HepG2 (cell line): Measurements from ENCODE around the gene EPHX1. TPM values are rescaled to one million over a fixed set of nuclear protein-coding genes. Genes with fewer than 3 reads are reported as not detected.

ENCODE experiments used
- CBX1 ChIP-seq: IDR thresholded peaks from one replicate; pipeline ENCODE4 v1.6.1; 2016; ENCODE audit warnings: antibody characterized with exemption, low read depth
- CEBPG ChIP-seq: IDR thresholded peaks from 2 replicates; pipeline ENCODE4 v1.6.1; 2016
- JDP2 ChIP-seq: sonication (generic); formaldehyde crosslinking; IDR thresholded peaks from 2 replicates; pipeline ENCODE4 v1.8.1; 2022; ENCODE audit warnings: missing genetic modification reagents, borderline replicate concordance
- MTF2 ChIP-seq: sonication (generic); formaldehyde crosslinking; IDR thresholded peaks from 2 replicates; pipeline ENCODE4 v1.5.0; 2020; ENCODE audit warnings: missing genetic modification reagents, borderline replicate concordance
- RFX1 ChIP-seq: fragments of 450-650 bp; IDR thresholded peaks from 2 replicates; pipeline ENCODE4 v1.6.1; 2017
- RFXANK ChIP-seq: IDR thresholded peaks from 2 replicates; pipeline ENCODE4 v1.6.1; 2016
- ZBTB40 ChIP-seq, 2 experiments: fragments of 450-650 bp in 1 of 2; sonication (generic) in 1 of 2; formaldehyde crosslinking in 1 of 2; IDR thresholded peaks; 2 replicates each; pipeline versions ENCODE4 v1.6.1 to v1.8.0; 2016 to 2022; ENCODE audit warnings: antibody characterized with exemption in 1 of 2, mild to moderate bottlenecking in 1 of 2, missing genetic modification reagents in 1 of 2
- ZNF276 ChIP-seq: sonication (generic); formaldehyde crosslinking; IDR thresholded peaks from 2 replicates; pipeline ENCODE4 v1.4.0; 2020; ENCODE audit warnings: mild to moderate bottlenecking, low read depth, missing genetic modification reagents
- ZNF576 ChIP-seq: sonication (generic); formaldehyde crosslinking; IDR thresholded peaks from 2 replicates; pipeline ENCODE4 v1.4.0; 2020; ENCODE audit warnings: mild to moderate bottlenecking, missing genetic modification reagents
- polyA plus RNA-seq, 8 experiments: library from polyadenylated mRNA; depleted of rRNA in 3 of 8; stranded (reverse) in 7 of 8; unstranded in 1 of 8; fragments of >200 nt; fragmentation: Illumina TruSeq in 4 of 8; extraction: Trizol in 4 of 8; gene quantifications; 2 replicates each; pipeline versions ENCODE4 v1.2.1 to v1.2.3, GENCODE V29; 2011 to 2016; ENCODE audit warnings: low read depth in 4 of 8, missing spikeins in 1 of 8, mixed read lengths in 1 of 8; ENCODE audit not compliant: insufficient read depth in 1 of 8
- total RNA-seq, 5 experiments: library from RNA; depleted of rRNA; stranded (reverse); fragments of >200 nt; fragmentation: Illumina TruSeq; extraction: Trizol; gene quantifications; 2 replicates each; pipeline ENCODE4 v1.2.3, GENCODE V29; 2016; ENCODE audit warnings: low read depth in 1 of 5
- TF ChIP-seq, protein P1 (sequence below): sonication (generic); formaldehyde crosslinking; IDR thresholded peaks from 2 replicates; pipeline ENCODE4 v1.9.0; 2021; ENCODE audit warnings: missing genetic modification reagents, borderline replicate concordance
- TF ChIP-seq, protein P2 (sequence below): sonication (generic); formaldehyde crosslinking; conservative IDR thresholded peaks from 2 replicates; pipeline ENCODE4 v1.4.0; 2020; ENCODE audit warnings: missing genetic modification reagents
- TF ChIP-seq, protein P3 (sequence below): sonication (generic); formaldehyde crosslinking; IDR thresholded peaks from 2 replicates; pipeline ENCODE4 v1.8.1; 2023; ENCODE audit warnings: missing genetic modification reagents, inconsistent platforms, borderline replicate concordance

The EPHX1 gene
- total and polyA plus RNA-seq, 2 of the 13 experiments (the other 11 are each of a cell fraction or from before 2014, with no cell fraction given): 27.7 to 36.5 TPM

- 0 out of 2 replicates have a peak, but pooled peaks have one; percentile 5 for TF ChIP-seq CEBPG
- no peak for TF ChIP-seq MTF2 (CRISPR knock-in tag)
- TF ChIP-seq, protein P1, sequence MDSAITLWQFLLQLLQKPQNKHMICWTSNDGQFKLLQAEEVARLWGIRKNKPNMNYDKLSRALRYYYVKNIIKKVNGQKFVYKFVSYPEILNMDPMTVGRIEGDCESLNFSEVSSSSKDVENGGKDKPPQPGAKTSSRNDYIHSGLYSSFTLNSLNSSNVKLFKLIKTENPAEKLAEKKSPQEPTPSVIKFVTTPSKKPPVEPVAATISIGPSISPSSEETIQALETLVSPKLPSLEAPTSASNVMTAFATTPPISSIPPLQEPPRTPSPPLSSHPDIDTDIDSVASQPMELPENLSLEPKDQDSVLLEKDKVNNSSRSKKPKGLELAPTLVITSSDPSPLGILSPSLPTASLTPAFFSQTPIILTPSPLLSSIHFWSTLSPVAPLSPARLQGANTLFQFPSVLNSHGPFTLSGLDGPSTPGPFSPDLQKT (CRISPR knock-in tag): no peak
- no peak for TF ChIP-seq RFX1
- no peak for TF ChIP-seq CBX1
- TF ChIP-seq RFXANK (CRISPR knock-in tag): no peak
- TF ChIP-seq ZNF276 (CRISPR knock-in tag): no peak
- TF ChIP-seq, protein P2, sequence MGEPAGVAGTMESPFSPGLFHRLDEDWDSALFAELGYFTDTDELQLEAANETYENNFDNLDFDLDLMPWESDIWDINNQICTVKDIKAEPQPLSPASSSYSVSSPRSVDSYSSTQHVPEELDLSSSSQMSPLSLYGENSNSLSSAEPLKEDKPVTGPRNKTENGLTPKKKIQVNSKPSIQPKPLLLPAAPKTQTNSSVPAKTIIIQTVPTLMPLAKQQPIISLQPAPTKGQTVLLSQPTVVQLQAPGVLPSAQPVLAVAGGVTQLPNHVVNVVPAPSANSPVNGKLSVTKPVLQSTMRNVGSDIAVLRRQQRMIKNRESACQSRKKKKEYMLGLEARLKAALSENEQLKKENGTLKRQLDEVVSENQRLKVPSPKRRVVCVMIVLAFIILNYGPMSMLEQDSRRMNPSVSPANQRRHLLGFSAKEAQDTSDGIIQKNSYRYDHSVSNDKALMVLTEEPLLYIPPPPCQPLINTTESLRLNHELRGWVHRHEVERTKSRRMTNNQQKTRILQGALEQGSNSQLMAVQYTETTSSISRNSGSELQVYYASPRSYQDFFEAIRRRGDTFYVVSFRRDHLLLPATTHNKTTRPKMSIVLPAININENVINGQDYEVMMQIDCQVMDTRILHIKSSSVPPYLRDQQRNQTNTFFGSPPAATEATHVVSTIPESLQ (CRISPR knock-in tag): no peak
- TF ChIP-seq ZBTB40 (IDR thresholded peaks at IDR 0.05): no peak
- no peak for TF ChIP-seq ZBTB40 (CRISPR knock-in tag; IDR thresholded peaks at IDR 0.05)
- no peak for TF ChIP-seq ZNF576 (CRISPR knock-in tag)
- no peak for TF ChIP-seq JDP2
- TF ChIP-seq, protein P3, sequence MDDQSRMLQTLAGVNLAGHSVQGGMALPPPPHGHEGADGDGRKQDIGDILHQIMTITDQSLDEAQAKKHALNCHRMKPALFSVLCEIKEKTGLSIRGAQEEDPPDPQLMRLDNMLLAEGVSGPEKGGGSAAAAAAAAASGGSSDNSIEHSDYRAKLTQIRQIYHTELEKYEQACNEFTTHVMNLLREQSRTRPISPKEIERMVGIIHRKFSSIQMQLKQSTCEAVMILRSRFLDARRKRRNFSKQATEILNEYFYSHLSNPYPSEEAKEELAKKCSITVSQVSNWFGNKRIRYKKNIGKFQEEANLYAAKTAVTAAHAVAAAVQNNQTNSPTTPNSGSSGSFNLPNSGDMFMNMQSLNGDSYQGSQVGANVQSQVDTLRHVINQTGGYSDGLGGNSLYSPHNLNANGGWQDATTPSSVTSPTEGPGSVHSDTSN (CRISPR knock-in tag): no peak
Observed at GRCh38 chr1:225767634-225768540, 42.0 kb upstream of the EPHX1 start (continued).
